Measurements from ENCODE around the gene SORCS2. TPM values are rescaled to one million over a fixed set of nuclear protein-coding genes. Genes with fewer than 3 reads are reported as not detected.
"Not testable (repeated sequence)": the region's sequence is repeated elsewhere in the genome, so short reads cannot be mapped to it uniquely, and the experiment has no call there.

Gene SORCS2
- total RNA-seq, 1 donor from 2014 or later: 13.4 TPM

DNA sequence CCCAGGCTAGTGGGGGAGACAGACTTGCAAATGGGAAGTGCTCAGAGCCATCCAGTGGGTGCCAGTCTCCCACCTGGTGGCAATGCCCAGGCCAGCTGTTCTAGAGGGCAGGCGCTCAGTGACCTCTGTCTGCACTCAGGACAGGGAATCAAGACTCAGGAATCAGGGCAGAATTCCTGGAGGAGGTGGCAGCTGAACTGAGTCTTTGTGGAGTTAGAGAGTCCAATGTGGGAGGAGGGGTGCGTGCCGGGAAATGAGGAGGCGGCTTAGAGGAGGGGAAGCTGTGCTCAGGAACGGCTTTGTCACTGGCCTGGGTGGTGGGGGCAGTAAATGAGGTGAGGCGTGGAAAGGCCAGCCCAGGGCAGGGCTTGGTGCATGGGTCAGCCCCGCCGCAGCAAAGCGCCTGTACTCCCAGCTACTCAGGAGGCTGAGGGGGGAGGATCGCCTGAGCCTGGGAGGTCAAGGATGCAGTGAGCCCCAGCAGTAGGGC is 31.3 kb upstream of the SORCS2 start:
- H3K4me1 Mint-ChIP-seq (ENCODE audit: unreplicated experiment): peaks cover 43% of the 10 kb centered on the region
- peak overlapping the region; percentile 16 for H3K27ac Mint-ChIP-seq
- H3K27me3 Mint-ChIP-seq: peaks cover 22% of the 10 kb centered on the region
- no peak overlapping the region for H3K4me3 Mint-ChIP-seq
- no peaks in the 10 kb centered on the region for H3K36me3 Mint-ChIP-seq
- no peak for DNase-seq (ENCODE audit: extremely low spot score, unreplicated experiment)
- H3K9me3 Mint-ChIP-seq: no peaks in the 10 kb centered on the region
- TF ChIP-seq, protein P1, sequence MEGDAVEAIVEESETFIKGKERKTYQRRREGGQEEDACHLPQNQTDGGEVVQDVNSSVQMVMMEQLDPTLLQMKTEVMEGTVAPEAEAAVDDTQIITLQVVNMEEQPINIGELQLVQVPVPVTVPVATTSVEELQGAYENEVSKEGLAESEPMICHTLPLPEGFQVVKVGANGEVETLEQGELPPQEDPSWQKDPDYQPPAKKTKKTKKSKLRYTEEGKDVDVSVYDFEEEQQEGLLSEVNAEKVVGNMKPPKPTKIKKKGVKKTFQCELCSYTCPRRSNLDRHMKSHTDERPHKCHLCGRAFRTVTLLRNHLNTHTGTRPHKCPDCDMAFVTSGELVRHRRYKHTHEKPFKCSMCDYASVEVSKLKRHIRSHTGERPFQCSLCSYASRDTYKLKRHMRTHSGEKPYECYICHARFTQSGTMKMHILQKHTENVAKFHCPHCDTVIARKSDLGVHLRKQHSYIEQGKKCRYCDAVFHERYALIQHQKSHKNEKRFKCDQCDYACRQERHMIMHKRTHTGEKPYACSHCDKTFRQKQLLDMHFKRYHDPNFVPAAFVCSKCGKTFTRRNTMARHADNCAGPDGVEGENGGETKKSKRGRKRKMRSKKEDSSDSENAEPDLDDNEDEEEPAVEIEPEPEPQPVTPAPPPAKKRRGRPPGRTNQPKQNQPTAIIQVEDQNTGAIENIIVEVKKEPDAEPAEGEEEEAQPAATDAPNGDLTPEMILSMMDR (conservative IDR thresholded peaks at IDR 0.05): no peak

DNA sequence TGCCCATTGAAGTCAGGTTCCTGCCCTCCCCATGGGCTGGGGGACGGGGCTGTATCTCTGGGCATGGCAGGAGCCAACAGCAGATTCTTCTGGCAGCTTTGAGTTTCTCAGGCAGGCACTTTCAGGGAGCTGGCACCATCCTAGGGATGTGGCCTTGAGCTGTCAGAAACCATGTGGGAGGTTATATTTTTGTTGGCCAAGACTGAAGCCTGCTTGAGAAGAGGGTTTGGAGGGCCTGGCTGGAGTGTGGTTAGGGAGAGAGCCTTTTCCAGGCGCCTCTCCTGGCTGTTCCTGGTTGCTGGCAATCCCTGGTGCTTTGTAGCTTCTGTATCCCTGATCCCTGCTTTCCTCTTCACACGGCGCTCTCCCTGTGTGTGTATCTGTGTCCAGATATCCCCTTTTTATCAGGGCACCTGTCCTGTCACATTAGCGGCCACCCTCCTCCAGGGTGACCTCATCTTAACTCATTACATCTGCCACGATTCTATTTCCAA is 30.6 kb upstream of the SORCS2 start:
- Mint-ChIP-seq H3K4me3 (no peak overlapping the region), H3K36me3 (no peaks in the 10 kb centered on the region), H3K4me1 (ENCODE audit: unreplicated experiment) (peaks cover 35% of the 10 kb centered on the region), H3K27ac (no peak overlapping the region), H3K9me3 (no peaks in the 10 kb centered on the region), H3K27me3 (peaks cover 20% of the 10 kb centered on the region)
- no peak for DNase-seq (ENCODE audit: extremely low spot score, unreplicated experiment)
- TF ChIP-seq, protein P1 (conservative IDR thresholded peaks at IDR 0.05): no peak

DNA sequence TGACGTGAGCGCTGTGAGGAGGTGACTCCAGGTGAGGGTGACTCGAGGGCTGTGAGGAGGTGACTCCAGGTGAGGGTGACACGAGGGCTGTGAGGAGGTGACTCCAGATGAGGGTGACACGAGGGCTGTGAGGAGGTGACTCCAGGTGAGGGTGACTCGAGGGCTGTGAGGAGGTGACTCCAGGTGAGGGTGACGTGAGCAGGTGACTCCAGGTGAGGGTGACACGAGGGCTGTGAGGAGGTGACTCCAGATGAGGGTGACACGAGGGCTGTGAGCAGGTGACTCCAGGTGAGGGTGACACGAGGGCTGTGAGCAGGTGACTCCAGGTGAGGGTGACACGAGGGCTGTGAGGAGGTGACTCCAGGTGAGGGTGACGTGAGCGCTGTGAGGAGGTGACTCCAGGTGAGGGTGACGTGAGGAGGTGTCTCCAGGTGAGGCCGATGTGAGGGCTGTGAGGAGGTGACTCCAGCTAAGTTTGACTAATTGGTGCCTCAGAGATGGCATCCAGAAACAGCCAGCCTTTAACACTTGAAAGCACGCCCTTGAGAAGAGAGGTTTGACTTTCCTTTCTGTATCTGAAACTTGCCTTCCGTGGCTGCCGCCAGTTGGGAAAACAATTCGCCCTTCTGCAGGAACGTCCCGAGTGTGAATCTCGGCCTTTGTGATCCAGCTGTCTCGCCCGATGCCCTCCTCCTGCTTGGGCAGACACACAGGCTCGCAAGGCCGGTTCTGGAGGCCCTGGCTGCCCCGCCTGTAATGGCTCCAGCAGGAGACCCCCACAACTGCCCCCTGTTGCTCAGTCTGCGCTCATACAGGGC is 27.1 kb upstream of the SORCS2 start:
- H3K27me3 Mint-ChIP-seq; DNase-seq (ENCODE audit: extremely low spot score, unreplicated experiment); H3K27ac Mint-ChIP-seq; H3K36me3 Mint-ChIP-seq; H3K4me3 Mint-ChIP-seq; H3K9me3 Mint-ChIP-seq: not testable (repeated sequence)
- H3K4me1 Mint-ChIP-seq (ENCODE audit: unreplicated experiment): peaks cover 15% of the 10 kb centered on the region

DNA sequence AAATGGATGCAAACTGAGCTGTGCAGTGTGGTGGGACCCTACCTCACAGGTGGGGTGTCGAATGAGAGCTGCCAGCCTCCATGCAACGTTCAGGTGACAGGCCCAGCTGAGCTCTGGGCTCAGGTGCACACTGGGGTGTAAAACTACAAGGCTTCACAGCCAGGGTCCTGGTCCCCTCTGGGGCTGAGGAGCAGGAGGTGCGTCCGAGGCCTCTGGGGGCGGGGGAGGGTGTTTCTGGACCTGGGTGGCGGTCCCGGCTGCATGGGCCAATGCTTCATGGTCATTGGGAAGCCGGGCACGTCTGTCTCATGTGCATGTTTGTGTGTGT is 26.5 kb upstream of the SORCS2 start:
- Mint-ChIP-seq H3K27ac (no peak overlapping the region), H3K27me3 (peaks cover 9% of the 10 kb centered on the region), H3K36me3 (no peaks in the 10 kb centered on the region), H3K4me1 (ENCODE audit: unreplicated experiment) (peaks cover 21% of the 10 kb centered on the region), H3K4me3 (no peak overlapping the region), H3K9me3 (no peaks in the 10 kb centered on the region)
- DNase-seq (ENCODE audit: extremely low spot score, unreplicated experiment): no peak
- TF ChIP-seq, protein P1 (conservative IDR thresholded peaks at IDR 0.05): no peak

DNA sequence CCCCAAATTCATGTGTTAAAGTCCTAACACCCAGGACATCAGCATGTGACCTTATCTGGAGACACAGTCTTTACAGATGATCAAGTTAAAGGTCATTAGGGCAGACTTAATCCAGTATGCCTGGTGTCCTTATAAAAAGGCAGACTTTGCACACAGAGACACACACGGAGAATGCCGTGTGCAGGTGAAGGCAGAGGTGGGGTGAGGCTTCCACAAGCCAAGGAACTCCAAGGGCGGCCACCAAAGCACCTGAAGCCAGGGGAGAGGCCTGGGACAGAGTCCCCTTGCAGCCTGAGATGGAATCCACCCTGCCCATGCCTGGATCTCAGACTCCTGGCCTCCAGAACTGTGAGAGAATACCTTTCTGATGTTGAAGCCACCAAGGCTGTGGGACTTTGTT is 26.1 kb upstream of the SORCS2 start:
- no peaks in the 10 kb centered on the region for H3K36me3 Mint-ChIP-seq
- no peak overlapping the region for H3K4me3 Mint-ChIP-seq
- peaks cover 12% of the 10 kb centered on the region for H3K27me3 Mint-ChIP-seq
- TF ChIP-seq, protein P1 (conservative IDR thresholded peaks at IDR 0.05): no peak
- peaks cover 25% of the 10 kb centered on the region for H3K4me1 Mint-ChIP-seq (ENCODE audit: unreplicated experiment)
- DNase-seq (ENCODE audit: extremely low spot score, unreplicated experiment): no peak
- no peak overlapping the region for H3K27ac Mint-ChIP-seq
- no peaks in the 10 kb centered on the region for H3K9me3 Mint-ChIP-seq

DNA sequence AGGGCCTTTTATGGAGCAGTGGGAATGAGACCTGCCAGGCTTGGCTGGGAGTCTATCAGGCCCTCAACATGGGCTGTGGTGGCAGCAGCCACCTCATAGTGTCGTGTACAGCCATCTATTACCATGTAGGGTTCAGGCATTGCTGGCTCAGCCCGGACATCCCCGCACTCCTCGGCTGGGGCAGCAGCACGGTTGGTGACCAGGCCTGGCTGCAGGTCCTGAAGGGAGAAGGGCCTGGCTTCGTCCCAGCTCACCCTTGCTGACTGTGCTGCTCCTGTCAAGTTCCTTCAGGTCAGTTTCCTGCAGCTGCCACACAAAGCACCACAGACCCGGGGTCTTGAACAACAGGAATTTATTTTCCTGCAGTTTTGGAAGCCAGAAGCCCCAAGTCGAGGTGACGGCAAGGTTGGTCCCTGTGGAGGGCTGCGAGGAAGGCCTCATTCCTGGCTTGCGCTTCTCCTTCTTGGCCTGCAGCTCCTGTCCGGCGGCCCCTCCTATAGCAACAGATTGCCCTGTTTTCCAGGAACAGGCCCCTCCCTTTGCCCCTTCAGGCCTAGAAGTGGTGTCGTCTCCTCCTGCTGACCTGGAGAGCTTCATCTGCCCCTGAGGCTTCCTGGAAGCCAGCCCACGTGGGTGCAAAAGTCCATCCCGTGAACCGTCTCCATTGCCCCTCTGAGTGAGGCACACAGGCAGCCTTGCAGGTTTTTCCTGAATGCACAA is 25.2 kb upstream of the SORCS2 start:
- TF ChIP-seq, protein P1 (conservative IDR thresholded peaks at IDR 0.05): no peak
- H3K9me3 Mint-ChIP-seq: no peaks in the 10 kb centered on the region
- peaks cover 11% of the 10 kb centered on the region for H3K27me3 Mint-ChIP-seq
- peaks cover 21% of the 10 kb centered on the region for H3K4me1 Mint-ChIP-seq (ENCODE audit: unreplicated experiment)
- no peaks in the 10 kb centered on the region for H3K36me3 Mint-ChIP-seq
- H3K27ac Mint-ChIP-seq: no peak overlapping the region
- H3K4me3 Mint-ChIP-seq: no peak overlapping the region
- no peak for DNase-seq (ENCODE audit: extremely low spot score, unreplicated experiment)
